GM12878 (cell line): ENCODE measurements around the gene MACF1.

ENCODE experiments used
- ASH2L ChIP-seq: fragments of 300-600, 200-600 bp; sonication (generic); IDR thresholded peaks from 2 replicates; pipeline ENCODE4 v1.6.1; 2017; ENCODE audit warnings: low read depth, mild to moderate bottlenecking, borderline replicate concordance
- CBFB ChIP-seq: IDR thresholded peaks from 2 replicates; pipeline ENCODE4 v1.6.1; 2016; ENCODE audit warnings: antibody characterized with exemption, low read depth
- CHD4 ChIP-seq: fragments of 200-600 bp; sonication (generic); IDR thresholded peaks from 2 replicates; pipeline ENCODE4 v1.6.1; 2016; ENCODE audit warnings: mild to moderate bottlenecking
- E2F8 ChIP-seq: fragments of 450-650 bp; IDR thresholded peaks from 2 replicates; pipeline ENCODE4 v1.6.1; 2018; ENCODE audit warnings: mild to moderate bottlenecking, low read depth, moderate library complexity; ENCODE audit not compliant: partially characterized antibody
- JUNB ChIP-seq: IDR thresholded peaks from 2 replicates; pipeline ENCODE4 v1.6.1; 2016; ENCODE audit warnings: antibody characterized with exemption, mild to moderate bottlenecking
- PBX3 ChIP-seq: IDR thresholded peaks from 2 replicates; pipeline ENCODE4 v1.6.1; 2011; ENCODE audit warnings: mild to moderate bottlenecking, low read depth, low read length, moderate library complexity; ENCODE audit not compliant: insufficient replicate concordance
- POLR2AphosphoS2 ChIP-seq: IDR thresholded peaks from 2 replicates; pipeline ENCODE4 v1.6.1; 2011; ENCODE audit warnings: low read depth, mild to moderate bottlenecking, low read length, improper control_type of control experiment, moderate library complexity
- POLR2AphosphoS5 ChIP-seq: IDR thresholded peaks from 2 replicates; pipeline ENCODE4 v1.6.1; 2011; ENCODE audit warnings: mild to moderate bottlenecking, low read length, inconsistent platforms
- SREBF2 ChIP-seq: IDR thresholded peaks from 2 replicates; pipeline ENCODE4 v1.6.1; 2012; ENCODE audit warnings: mild to moderate bottlenecking, low read length
- TF ChIP-seq, protein P1 (sequence below): IDR thresholded peaks from 2 replicates; pipeline ENCODE4 v1.6.1; 2011; ENCODE audit warnings: low read depth, mild to moderate bottlenecking, low read length, moderate library complexity, borderline replicate concordance; ENCODE audit errors: extremely low read depth
- TF ChIP-seq, protein P2 (sequence below), 3 experiments: IDR thresholded peaks in 2 of 3; conservative IDR thresholded peaks in 1 of 3; 2 replicates each; pipeline ENCODE4 v1.5.1; 2011; ENCODE audit warnings: low read depth in 3 of 3, low read length in 3 of 3, mild to moderate bottlenecking in 3 of 3, control low read depth in 2 of 3, moderate library complexity in 2 of 3, inconsistent platforms in 1 of 3, mixed read lengths in 1 of 3; ENCODE audit not compliant: control insufficient read depth in 2 of 3, insufficient read depth in 1 of 3; ENCODE audit errors: extremely low read depth in 1 of 3
- TF ChIP-seq, protein P3 (sequence below): fragments of 150-350 bp; IDR thresholded peaks from 2 replicates; pipeline ENCODE4 v1.6.1; 2016; ENCODE audit warnings: low read depth, low read length
- TF ChIP-seq, protein P4 (sequence below): IDR thresholded peaks from 2 replicates; pipeline ENCODE4 v1.6.1; 2012; ENCODE audit warnings: low read length, inconsistent platforms

DNA sequence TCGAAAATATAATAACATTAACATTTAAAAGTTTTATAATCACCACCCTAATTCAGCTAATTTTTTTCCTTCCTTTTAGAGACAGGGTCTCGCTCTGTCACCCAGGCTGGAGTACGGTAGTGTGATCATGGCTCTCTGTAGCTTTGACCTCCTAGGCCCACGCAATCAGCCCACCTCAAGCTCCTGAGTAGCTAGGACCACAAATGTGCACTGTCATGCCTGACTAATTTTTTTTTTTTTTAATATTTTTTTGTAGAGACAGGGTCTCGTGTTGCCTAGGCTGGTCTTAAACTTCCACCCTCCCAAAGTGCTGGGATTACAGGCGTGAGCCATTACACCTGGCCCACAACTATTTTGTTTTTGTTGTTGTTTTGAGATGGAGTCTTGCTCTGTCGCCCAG is 172.2 kb downstream of the MACF1 start:
- TF ChIP-seq JUNB = no peak
- no peak for TF ChIP-seq CBFB
- TF ChIP-seq, protein P1, sequence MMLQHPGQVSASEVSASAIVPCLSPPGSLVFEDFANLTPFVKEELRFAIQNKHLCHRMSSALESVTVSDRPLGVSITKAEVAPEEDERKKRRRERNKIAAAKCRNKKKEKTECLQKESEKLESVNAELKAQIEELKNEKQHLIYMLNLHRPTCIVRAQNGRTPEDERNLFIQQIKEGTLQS = no peak
- TF ChIP-seq, protein P2, sequence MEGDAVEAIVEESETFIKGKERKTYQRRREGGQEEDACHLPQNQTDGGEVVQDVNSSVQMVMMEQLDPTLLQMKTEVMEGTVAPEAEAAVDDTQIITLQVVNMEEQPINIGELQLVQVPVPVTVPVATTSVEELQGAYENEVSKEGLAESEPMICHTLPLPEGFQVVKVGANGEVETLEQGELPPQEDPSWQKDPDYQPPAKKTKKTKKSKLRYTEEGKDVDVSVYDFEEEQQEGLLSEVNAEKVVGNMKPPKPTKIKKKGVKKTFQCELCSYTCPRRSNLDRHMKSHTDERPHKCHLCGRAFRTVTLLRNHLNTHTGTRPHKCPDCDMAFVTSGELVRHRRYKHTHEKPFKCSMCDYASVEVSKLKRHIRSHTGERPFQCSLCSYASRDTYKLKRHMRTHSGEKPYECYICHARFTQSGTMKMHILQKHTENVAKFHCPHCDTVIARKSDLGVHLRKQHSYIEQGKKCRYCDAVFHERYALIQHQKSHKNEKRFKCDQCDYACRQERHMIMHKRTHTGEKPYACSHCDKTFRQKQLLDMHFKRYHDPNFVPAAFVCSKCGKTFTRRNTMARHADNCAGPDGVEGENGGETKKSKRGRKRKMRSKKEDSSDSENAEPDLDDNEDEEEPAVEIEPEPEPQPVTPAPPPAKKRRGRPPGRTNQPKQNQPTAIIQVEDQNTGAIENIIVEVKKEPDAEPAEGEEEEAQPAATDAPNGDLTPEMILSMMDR (IDR thresholded peaks at IDR 0.05 in 2 of 3, conservative IDR thresholded peaks at IDR 0.05 in 1 of 3; ENCODE audit: control insufficient read depth in 2 of 3, extremely low read depth in 1 of 3, insufficient read depth in 1 of 3, low read depth in 3 of 3, low read length in 3 of 3) = no peak
- no peak for TF ChIP-seq SREBF2
- no peak for TF ChIP-seq PBX3
- TF ChIP-seq, protein P3, sequence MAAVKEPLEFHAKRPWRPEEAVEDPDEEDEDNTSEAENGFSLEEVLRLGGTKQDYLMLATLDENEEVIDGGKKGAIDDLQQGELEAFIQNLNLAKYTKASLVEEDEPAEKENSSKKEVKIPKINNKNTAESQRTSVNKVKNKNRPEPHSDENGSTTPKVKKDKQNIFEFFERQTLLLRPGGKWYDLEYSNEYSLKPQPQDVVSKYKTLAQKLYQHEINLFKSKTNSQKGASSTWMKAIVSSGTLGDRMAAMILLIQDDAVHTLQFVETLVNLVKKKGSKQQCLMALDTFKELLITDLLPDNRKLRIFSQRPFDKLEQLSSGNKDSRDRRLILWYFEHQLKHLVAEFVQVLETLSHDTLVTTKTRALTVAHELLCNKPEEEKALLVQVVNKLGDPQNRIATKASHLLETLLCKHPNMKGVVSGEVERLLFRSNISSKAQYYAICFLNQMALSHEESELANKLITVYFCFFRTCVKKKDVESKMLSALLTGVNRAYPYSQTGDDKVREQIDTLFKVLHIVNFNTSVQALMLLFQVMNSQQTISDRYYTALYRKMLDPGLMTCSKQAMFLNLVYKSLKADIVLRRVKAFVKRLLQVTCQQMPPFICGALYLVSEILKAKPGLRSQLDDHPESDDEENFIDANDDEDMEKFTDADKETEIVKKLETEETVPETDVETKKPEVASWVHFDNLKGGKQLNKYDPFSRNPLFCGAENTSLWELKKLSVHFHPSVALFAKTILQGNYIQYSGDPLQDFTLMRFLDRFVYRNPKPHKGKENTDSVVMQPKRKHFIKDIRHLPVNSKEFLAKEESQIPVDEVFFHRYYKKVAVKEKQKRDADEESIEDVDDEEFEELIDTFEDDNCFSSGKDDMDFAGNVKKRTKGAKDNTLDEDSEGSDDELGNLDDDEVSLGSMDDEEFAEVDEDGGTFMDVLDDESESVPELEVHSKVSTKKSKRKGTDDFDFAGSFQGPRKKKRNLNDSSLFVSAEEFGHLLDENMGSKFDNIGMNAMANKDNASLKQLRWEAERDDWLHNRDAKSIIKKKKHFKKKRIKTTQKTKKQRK = no peak
- TF ChIP-seq CHD4 = no peak
- TF ChIP-seq POLR2AphosphoS5 = no peak
- TF ChIP-seq, protein P4, sequence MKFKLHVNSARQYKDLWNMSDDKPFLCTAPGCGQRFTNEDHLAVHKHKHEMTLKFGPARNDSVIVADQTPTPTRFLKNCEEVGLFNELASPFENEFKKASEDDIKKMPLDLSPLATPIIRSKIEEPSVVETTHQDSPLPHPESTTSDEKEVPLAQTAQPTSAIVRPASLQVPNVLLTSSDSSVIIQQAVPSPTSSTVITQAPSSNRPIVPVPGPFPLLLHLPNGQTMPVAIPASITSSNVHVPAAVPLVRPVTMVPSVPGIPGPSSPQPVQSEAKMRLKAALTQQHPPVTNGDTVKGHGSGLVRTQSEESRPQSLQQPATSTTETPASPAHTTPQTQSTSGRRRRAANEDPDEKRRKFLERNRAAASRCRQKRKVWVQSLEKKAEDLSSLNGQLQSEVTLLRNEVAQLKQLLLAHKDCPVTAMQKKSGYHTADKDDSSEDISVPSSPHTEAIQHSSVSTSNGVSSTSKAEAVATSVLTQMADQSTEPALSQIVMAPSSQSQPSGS = no peak
- no peak for TF ChIP-seq E2F8
- no peak for TF ChIP-seq ASH2L
- TF ChIP-seq POLR2AphosphoS2 = no peak
